Activated T-helper 1 cell treated with Interleukin-2 at 50 U/mL for 16 hours (primary cell): Measurements from ENCODE around the gene SEC14L2.
A peak's percentile ranks its signal among the peaks of the same experiment; 100 is the strongest.

Experiments
- DNase-seq: peaks from one replicate; pipeline ENCODE4 v3.0.0-alpha.2; 2020; ENCODE audit warnings: low read depth

The SEC14L2 gene

GRCh38 chr22:30405731-30406130, 8.9 kb downstream of the SEC14L2 start:
- no peak for DNase-seq

GRCh38 chr22:30406400-30406799, 9.6 kb downstream of the SEC14L2 start:
- no peak for DNase-seq

GRCh38 chr22:30408388-30409102, 11.7 kb downstream of the SEC14L2 start:
- no peak for DNase-seq

- no peak for DNase-seq
Observed at GRCh38 chr22:30411780-30412179, 15.0 kb downstream of the SEC14L2 start.

- no peak for DNase-seq
Observed at GRCh38 chr22:30413001-30413400, 16.2 kb downstream of the SEC14L2 start.

- no peak for DNase-seq
Observed at GRCh38 chr22:30413745-30414524, 17.1 kb downstream of the SEC14L2 start.

GRCh38 chr22:30414525-30415047, 17.8 kb downstream of the SEC14L2 start:
- no peak for DNase-seq

GRCh38 chr22:30416403-30416802, 19.6 kb downstream of the SEC14L2 start:
- no peak for DNase-seq

GRCh38 chr22:30416837-30417236, 20.0 kb downstream of the SEC14L2 start:
- no peak for DNase-seq

- DNase-seq: no peak
Observed at GRCh38 chr22:30420347-30421125, 23.7 kb downstream of the SEC14L2 start.

GRCh38 chr22:30421695-30422480, 25.1 kb downstream of the SEC14L2 start:
- DNase-seq: no peak

- DNase-seq: no peak
Observed at GRCh38 chr22:30422481-30423300, 25.9 kb downstream of the SEC14L2 start.

- DNase-seq: no peak
Observed at GRCh38 chr22:30423301-30423958, 26.6 kb downstream of the SEC14L2 start.

GRCh38 chr22:30423959-30424533, 27.2 kb downstream of the SEC14L2 start:
- DNase-seq: peak; percentile 96

GRCh38 chr22:30424534-30425326, 27.9 kb downstream of the SEC14L2 start:
- DNase-seq: no peak

- DNase-seq: no peak
Observed at GRCh38 chr22:30425327-30425615, 28.5 kb downstream of the SEC14L2 start.

GRCh38 chr22:30425616-30426387, 29.0 kb downstream of the SEC14L2 start, which contains the start of gene MTFP1:
Gene MTFP1 (plus strand): TSS chr22:30425768. CDS start chr22:30425880, 112 bp downstream.
- no peak for DNase-seq
